ENCODE data around the gene SUSD6.
A peak's percentile ranks its signal among the peaks of the same experiment; 100 is the strongest.

SUSD6 gene

GRCh38 chr14:69700575-69700974 lies 89.2 kb downstream of the SUSD6 start:
- no peak for DNase-seq
- Histone ChIP-seq H3K9me2 (replicated peaks; ENCODE audit: insufficient read depth, low read length) (no peaks in the 10 kb centered on the region), H3K4me2 (ENCODE audit: low read depth, low read length) (no peak overlapping the region), H3K9me3 (replicated peaks; ENCODE audit: insufficient read depth, low read length) (no peaks in the 10 kb centered on the region), H3K9ac (ENCODE audit: low read length) (no peak overlapping the region), H3K79me2 (ENCODE audit: low read length) (peaks cover 62% of the 10 kb centered on the region), H3F3A (ENCODE audit: insufficient read depth, low read length) (peaks cover 7% of the 10 kb centered on the region; the same call in 1 of the 2 replicates), H3K27me3 (replicated peaks; ENCODE audit: insufficient read depth, low read length) (no peaks in the 10 kb centered on the region), H3K4me1 (ENCODE audit: low read length) (peaks cover 26% of the 10 kb centered on the region), H4K20me1 (ENCODE audit: insufficient read depth, low read length) (no peaks in the 10 kb centered on the region), H3K36me3 (replicated peaks; ENCODE audit: insufficient read depth, low read length) (no peaks in the 10 kb centered on the region), H3K4me3 (ENCODE audit: low read length) (no peak overlapping the region), H3K27ac (ENCODE audit: low read length) (no peak overlapping the region), H2AFZ (ENCODE audit: low read length) (no peak overlapping the region)
- no peak for TF ChIP-seq EZH2phosphoT487 (IDR thresholded peaks at IDR 0.05; ENCODE audit: low read length)
- TF ChIP-seq EZH2 (optimal IDR thresholded peaks at IDR 0.05; ENCODE audit: low read depth, low read length): no peak
- no peak for TF ChIP-seq CTCF (IDR thresholded peaks at IDR 0.05; ENCODE audit: low read length)

GRCh38 chr14:69701291-69701690 lies 89.9 kb downstream of the SUSD6 start:
- H3K9me3 ChIP-seq (replicated peaks; ENCODE audit: insufficient read depth, low read length): no peaks in the 10 kb centered on the region
- peaks cover 7% of the 10 kb centered on the region; the same call in 1 of the 2 replicates for H3F3A ChIP-seq (ENCODE audit: insufficient read depth, low read length)
- H3K79me2 ChIP-seq (ENCODE audit: low read length): peaks cover 55% of the 10 kb centered on the region
- H3K27ac ChIP-seq (ENCODE audit: low read length): peak overlapping the region; percentile 55; the same call in 1 of the 2 replicates
- H3K9me2 ChIP-seq (replicated peaks; ENCODE audit: insufficient read depth, low read length): no peaks in the 10 kb centered on the region
- no peaks in the 10 kb centered on the region for H3K27me3 ChIP-seq (replicated peaks; ENCODE audit: insufficient read depth, low read length)
- peaks cover 20% of the 10 kb centered on the region for H3K4me1 ChIP-seq (ENCODE audit: low read length)
- H3K4me2 ChIP-seq (ENCODE audit: low read depth, low read length): peak overlapping the region; percentile 34
- no peak for TF ChIP-seq EZH2phosphoT487 (IDR thresholded peaks at IDR 0.05; ENCODE audit: low read length)
- no peak for TF ChIP-seq EZH2 (optimal IDR thresholded peaks at IDR 0.05; ENCODE audit: low read depth, low read length)
- H4K20me1 ChIP-seq (ENCODE audit: insufficient read depth, low read length): no peaks in the 10 kb centered on the region
- no peak overlapping the region for H3K9ac ChIP-seq (ENCODE audit: low read length)
- DNase-seq: no peak
- no peaks in the 10 kb centered on the region for H3K36me3 ChIP-seq (replicated peaks; ENCODE audit: insufficient read depth, low read length)
- no peak overlapping the region for H2AFZ ChIP-seq (ENCODE audit: low read length)
- no peak overlapping the region for H3K4me3 ChIP-seq (ENCODE audit: low read length)

- H3K36me3 ChIP-seq (replicated peaks; ENCODE audit: insufficient read depth, low read length): no peaks in the 10 kb centered on the region
- H3K27ac ChIP-seq (ENCODE audit: low read length): peak overlapping the region; percentile 55; the same call in 1 of the 2 replicates
- H3K4me1 ChIP-seq (ENCODE audit: low read length): peaks cover 20% of the 10 kb centered on the region
- H3K9ac ChIP-seq (ENCODE audit: low read length): no peak overlapping the region
- DNase-seq: peak; percentile 49
- no peaks in the 10 kb centered on the region for H3K9me3 ChIP-seq (replicated peaks; ENCODE audit: insufficient read depth, low read length)
- peaks cover 7% of the 10 kb centered on the region; the same call in 1 of the 2 replicates for H3F3A ChIP-seq (ENCODE audit: insufficient read depth, low read length)
- H3K4me3 ChIP-seq (ENCODE audit: low read length): no peak overlapping the region
- H3K79me2 ChIP-seq (ENCODE audit: low read length): peaks cover 49% of the 10 kb centered on the region
- H3K9me2 ChIP-seq (replicated peaks; ENCODE audit: insufficient read depth, low read length): no peaks in the 10 kb centered on the region
- H3K27me3 ChIP-seq (replicated peaks; ENCODE audit: insufficient read depth, low read length): no peaks in the 10 kb centered on the region
- no peaks in the 10 kb centered on the region for H4K20me1 ChIP-seq (ENCODE audit: insufficient read depth, low read length)
- H2AFZ ChIP-seq (ENCODE audit: low read length): no peak overlapping the region
- no peak for TF ChIP-seq CTCF (IDR thresholded peaks at IDR 0.05; ENCODE audit: low read length)
- TF ChIP-seq EZH2phosphoT487 (IDR thresholded peaks at IDR 0.05; ENCODE audit: low read length): no peak
- no peak for TF ChIP-seq EZH2 (optimal IDR thresholded peaks at IDR 0.05; ENCODE audit: low read depth, low read length)
- H3K4me2 ChIP-seq (ENCODE audit: low read depth, low read length): peak overlapping the region; percentile 34; the same call in 1 of the 2 replicates
Observed at GRCh38 chr14:69701857-69702256, 90.5 kb downstream of the SUSD6 start.

Measured in MM.1S (cell line).